GM04503 (cell line): ENCODE measurements around the gene LINGO4.

Experiments
- DNase-seq: peaks from one replicate; pipeline ENCODE4 v3.0.0-alpha.2; 2012; ENCODE audit warnings: low read depth

Gene LINGO4, protein sequence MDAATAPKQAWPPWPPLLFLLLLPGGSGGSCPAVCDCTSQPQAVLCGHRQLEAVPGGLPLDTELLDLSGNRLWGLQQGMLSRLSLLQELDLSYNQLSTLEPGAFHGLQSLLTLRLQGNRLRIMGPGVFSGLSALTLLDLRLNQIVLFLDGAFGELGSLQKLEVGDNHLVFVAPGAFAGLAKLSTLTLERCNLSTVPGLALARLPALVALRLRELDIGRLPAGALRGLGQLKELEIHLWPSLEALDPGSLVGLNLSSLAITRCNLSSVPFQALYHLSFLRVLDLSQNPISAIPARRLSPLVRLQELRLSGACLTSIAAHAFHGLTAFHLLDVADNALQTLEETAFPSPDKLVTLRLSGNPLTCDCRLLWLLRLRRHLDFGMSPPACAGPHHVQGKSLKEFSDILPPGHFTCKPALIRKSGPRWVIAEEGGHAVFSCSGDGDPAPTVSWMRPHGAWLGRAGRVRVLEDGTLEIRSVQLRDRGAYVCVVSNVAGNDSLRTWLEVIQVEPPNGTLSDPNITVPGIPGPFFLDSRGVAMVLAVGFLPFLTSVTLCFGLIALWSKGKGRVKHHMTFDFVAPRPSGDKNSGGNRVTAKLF

GRCh38 chr1:151805066-151805820, at the start of gene LINGO4:
Gene LINGO4 (minus strand): TSS chr1:151805419. CDS start chr1:151802704, 2,715 bp downstream.
- no peak for DNase-seq

- no peak for DNase-seq
These were observed 49.4 kb upstream of the LINGO4 start for GRCh38 chr1:151854658-151855057.

DNA sequence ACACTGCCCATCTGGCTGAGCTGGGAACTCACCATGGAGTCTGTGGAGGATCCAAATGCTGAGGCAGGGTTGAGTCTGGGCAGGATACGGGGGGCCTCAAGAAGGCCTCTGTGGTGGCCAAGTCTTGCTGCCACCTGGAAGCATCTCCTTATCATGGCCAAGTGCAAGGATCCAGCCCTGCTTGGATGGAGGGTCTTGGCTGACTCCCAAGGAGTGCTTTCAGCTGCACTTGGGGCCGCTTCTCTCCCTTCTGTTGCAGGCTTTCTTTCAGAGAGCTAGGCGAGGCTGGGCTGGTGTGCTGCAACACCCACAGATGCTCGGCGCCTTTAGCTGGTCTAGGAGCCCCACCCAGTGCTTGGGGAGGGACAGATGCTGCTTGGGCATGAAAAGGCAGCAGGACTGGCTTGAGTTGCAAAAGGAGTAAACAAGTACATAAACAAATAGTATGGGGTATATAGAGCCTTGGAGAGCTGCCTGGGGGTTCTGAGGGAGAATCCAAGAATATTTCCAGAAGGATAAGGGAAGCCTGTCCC, 48.3 kb upstream of the LINGO4 start, which contains the start of gene THEM5:
Gene THEM5, minus strand, starts transcription at position 302 of the 533 bp plus-strand sequence. Its CDS starts 147 bp downstream, at position 155.
- DNase-seq = no peak

GRCh38 chr1:151852733-151853132, 47.5 kb upstream of the LINGO4 start:
- DNase-seq = no peak

DNA sequence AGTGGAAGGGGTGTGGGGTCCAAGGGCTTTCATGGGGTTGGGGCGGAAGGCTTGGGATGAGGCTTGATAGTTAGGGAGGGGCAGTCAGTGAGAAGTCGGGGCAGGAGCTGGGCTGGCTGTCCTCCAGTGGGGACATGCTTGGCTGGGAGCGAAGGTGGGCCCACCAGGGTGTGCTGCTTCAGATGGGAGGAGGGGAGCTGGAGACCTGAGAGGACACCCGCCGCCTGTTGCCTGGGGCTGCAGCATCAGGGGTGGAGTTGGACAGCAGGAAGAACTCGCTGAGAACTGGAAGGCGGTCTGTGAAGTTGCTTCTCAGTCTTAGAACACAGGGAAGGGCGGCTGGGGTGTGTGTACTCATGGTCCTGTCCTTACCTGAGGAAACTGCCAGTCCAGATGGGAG, 46.7 kb upstream of the LINGO4 start:
- no peak for DNase-seq

DNA sequence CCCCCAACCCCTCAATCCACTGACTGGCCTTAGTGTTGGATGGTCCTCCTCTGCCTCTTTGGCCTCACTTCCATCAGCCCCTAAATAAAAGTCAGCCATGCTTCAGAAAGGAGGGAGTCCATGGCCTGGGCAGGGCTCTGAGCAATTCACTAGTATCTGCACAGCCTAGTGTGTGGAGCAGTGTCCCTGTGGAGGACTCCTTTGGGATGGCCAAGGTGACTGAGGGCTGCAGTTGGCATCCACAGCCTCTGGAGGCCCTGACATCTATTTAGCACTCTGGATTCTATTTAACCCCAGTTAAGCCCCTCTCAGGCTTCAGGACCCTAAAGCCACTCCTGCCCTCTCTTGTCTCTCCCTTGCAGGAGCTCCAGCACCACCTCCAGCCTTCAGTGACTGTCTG, 44.7 kb upstream of the LINGO4 start:
- DNase-seq = no peak

- DNase-seq = no peak
These were observed 43.9 kb upstream of the LINGO4 start for GRCh38 chr1:151849126-151849525.

DNA sequence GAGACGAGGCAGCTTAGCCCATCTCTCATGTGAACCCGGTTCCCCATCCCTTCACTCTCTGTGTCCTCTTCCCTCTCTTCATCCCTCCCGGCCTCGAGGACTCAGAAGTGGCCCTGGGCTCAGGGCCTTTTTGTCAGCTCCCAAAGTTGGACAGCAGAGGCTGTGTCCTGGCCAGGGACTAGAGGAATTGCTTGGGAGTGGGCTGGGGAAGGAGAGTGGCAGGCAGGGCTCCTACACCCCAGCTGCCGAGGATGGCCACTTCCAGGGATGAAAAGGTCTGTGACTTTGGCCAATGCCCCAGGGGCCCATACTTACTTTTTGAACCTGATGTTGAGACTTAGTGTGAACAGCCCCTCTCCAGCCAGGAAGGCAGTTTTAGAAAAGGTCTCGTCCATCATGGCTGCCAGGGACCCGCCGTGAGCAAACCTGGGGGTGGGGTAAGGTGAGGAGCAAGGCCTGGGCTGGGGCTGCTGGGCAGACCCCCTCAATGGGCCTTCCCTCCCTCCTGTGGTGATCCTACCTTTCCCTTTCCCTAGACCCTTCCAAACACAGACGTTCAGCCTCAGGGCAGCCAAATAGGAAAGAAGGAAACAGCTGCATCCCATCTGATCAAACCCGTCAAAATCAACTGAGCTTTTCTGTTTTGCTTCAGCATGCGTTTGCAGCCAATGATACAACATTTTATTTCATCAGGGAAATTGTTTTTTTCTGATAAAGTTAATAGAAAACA, 42.8 kb upstream of the LINGO4 start:
- DNase-seq = no peak

GRCh38 chr1:151846686-151847237, 41.5 kb upstream of the LINGO4 start:
- no peak for DNase-seq

DNA sequence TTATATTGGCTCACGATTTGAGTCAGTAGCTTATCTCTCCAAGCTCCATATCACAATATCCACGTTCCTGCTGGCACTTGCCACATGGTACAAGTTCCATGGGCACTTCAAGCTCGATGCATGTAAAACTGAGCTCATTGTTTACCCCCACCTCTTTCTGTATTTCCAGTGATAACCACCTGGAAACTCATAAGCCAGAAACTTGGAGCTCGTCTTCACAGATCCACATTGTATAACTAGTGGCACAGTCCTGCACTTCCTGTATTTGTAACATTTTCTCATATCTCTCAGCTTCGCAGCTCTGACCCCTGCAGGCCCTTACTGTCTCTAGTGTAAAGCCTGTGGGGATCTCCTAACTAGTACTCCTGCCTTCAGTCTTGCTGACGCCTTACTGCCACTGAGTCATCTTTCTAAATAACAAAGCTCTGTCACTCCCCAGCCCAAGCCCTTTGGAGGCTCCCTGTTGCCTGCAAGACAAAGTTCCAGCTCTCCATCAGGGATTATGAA, 40.9 kb upstream of the LINGO4 start:
- peak; percentile 32 for DNase-seq

DNA sequence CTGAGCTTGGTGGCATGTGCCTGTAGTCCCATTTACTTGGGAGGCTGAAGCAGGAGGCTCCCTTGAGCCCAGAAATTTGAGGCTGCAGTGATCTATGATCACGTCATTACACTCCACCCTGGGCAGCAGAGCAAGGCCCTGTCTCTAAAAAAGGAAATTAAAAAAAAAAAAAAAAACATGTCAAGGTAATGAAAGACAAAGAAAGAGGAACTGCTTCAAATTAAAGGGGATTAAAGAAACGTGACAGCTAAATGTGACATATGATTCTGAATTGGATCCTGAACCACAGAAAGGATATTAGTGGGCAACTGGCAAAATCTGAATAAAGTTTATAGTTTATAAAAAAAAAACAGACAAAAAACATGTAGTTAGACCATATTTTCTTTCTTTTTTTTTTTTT, 38.2 kb upstream of the LINGO4 start:
- DNase-seq = no peak

DNA sequence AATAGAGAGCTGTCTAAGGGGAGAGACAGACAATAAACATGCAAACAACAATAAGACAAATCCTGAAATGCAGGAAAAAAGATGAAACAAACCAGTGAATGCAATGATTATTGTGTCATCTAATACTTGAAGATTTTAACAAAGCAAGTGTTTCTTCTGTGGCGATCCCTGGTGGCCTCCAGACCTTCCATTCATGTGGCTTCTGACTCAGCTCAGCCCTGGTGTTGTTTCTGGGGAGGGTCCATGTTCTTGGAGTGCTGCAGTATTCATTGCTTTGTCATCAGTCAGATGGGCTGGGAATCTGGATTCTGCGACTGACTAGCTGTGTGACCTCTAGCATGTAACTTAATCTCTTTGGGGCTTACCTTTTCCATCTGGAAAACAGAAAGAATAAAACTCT, 35.9 kb upstream of the LINGO4 start:
- no peak for DNase-seq

DNA sequence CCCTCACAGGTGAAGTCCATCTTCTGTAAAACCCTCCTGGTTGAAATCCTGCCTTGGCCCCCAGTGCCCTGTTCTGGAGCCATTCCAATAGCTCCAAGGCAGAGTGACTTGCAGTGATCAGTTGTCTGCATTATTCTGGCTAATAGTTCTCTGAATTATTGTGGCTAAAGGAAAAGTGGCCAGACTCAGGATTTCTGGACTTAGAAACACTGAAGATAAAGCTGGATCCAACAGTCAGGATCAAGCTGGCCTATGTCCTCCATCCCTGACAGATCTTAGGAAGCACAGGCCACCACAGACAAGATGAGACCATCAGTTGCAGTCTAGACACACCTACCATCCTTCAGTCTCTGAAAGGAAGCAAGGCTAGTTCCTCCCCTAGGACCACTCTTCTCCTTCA, 35.2 kb upstream of the LINGO4 start:
- no peak for DNase-seq

DNA sequence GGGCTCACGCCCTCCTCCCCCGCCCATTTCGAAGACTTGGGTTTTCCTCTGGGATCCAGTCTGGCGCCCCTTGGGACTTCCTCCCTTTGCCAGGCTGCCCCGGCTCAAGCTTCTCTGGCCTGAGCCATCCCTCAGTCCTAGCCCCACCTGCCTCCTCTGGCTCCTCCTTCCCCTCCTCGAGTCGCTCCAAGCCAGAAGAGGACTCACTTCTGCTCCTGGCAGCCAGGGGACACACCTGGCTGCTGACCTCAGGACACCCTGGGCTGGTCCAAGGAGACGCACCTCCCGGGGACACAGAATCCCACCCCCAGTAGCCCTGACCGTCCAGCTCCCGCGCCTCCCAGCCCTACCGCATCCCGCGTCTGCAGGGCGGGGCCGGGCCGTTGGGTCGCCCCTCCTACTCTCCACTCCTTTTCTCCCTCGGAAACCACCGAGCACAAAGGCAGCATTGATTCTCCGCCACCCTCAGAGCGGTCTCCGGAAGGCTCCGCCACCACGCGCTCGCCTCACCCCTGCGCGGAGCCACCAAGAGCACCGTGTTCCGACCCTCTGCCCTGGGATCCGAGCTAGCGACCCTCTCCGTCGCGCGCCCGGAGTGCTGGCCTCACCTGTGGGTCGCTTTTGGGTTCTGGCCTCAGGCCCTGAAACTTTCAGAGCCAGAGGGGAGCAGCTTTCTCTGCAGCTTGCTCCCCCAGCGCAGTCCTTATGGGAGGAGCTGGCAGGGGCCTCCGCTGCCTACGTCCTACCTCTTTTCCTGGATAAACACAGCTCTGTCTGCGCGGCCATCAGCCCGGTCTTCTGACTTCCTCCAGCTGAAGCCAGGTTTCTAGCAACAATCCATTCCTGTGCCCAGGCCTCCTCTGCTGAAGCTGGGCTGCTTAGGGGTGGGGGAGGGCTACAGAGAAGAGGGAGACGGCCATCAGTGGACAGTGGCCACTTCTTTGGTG, 34.5 kb upstream of the LINGO4 start, which contains the start of gene C2CD4D:
Gene C2CD4D, minus strand, starts transcription at position 364 of the 947 bp plus-strand sequence. CDS start 831 bp downstream, outside the sequence.
- DNase-seq = no peak

DNA sequence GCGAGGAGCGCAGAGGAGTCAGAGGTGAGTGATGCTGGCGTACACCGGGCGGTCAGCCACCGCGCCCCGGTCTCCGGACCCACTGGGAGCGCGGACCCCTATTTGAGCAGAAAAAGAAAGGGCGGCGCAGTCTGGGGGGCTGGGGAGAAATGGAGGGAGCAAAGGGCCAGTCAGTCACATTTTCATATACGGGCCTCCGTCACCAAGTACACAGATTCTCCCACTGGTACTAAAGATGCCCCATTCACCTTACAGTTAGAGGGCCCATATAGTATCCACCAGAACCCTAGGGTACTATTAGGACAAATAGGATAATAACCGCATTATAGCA, 33.8 kb upstream of the LINGO4 start:
- no peak for DNase-seq

- no peak for DNase-seq
These were observed 33.2 kb upstream of the LINGO4 start for GRCh38 chr1:151838222-151839081.

DNA sequence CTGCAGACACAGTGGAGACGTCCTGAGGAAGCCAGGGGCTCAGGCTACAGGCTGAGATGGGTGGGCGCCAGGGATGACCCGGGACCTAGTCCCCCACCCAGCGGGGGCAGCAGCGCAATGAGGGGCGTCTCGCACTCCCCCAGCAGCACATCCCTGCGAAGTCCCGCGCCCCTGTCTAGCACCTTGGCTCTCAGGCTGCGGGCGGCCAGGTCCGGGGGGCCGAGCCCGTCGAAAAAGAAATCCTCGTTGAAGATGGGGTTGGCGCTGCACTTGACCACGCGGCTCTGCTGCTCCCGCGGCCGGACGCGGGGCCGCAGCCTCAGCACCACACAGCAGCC, 32.6 kb upstream of the LINGO4 start:
- DNase-seq = no peak

GRCh38 chr1:151837197-151837596, 32.0 kb upstream of the LINGO4 start:
- DNase-seq = no peak

DNA sequence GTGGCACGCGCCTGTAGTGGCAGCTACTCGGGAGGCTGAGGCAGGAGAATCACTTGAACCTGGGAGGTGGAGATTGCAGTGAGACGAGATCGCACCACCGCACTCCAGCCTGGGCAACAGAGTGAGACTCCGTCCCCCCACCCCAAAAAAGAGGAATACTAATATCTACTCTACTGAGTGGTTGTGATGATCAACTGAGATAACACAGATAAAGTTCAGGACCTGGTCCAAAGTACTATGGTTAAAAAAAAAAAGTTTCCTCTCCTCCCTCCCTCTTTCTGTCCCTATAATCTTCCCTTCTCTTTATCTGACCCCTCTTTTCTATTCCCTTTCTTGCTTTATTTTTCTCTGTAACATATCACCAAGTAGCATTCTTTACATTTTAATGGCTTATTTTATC, 30.4 kb upstream of the LINGO4 start:
- no peak for DNase-seq
